Stimulated activated CD4-positive, alpha-beta T cell treated with anti-CD3 and anti-CD28 coated beads, Interleukin-1b, Interleukin-23, amount 100 ng/mL, for 1 hour (primary cell): ENCODE results near the gene MINPP1.
"Not testable (repeated sequence)": the region's sequence is repeated elsewhere in the genome, so short reads cannot be mapped to it uniquely, and the experiment has no call there.

ENCODE experiments used
- DNase-seq, 2 donors: peaks; one replicate each; pipeline ENCODE4 v3.0.0-alpha.2; 2020; ENCODE audit warnings: low read depth in 2 of 2

MINPP1 gene

GRCh38 chr10:87565010-87565409 is 60.3 kb downstream of the MINPP1 start:
- DNase-seq: no peak

GRCh38 chr10:87575851-87576250 is 71.2 kb downstream of the MINPP1 start:
- DNase-seq: no peak

- no peak for DNase-seq
Measured at GRCh38 chr10:87578160-87578841, 73.6 kb downstream of the MINPP1 start.

- DNase-seq: no peak
Measured at GRCh38 chr10:87578842-87579401, 74.2 kb downstream of the MINPP1 start.

GRCh38 chr10:87579563-87579962 is 74.9 kb downstream of the MINPP1 start:
- DNase-seq: no peak

- DNase-seq: no peak
Measured at GRCh38 chr10:87580016-87580415, 75.3 kb downstream of the MINPP1 start.

- no peak for DNase-seq
Measured at GRCh38 chr10:87585565-87586514, 81.1 kb downstream of the MINPP1 start.

- no peak for DNase-seq
Measured at GRCh38 chr10:87589645-87590051, 85.0 kb downstream of the MINPP1 start.

GRCh38 chr10:87590705-87591588 is 86.3 kb downstream of the MINPP1 start:
- no peak for DNase-seq

GRCh38 chr10:87591589-87591886 is 86.8 kb downstream of the MINPP1 start:
- DNase-seq: no peak

GRCh38 chr10:87592920-87593319 is 88.2 kb downstream of the MINPP1 start:
- not testable (repeated sequence) for DNase-seq

- DNase-seq: no peak
Measured at GRCh38 chr10:87593702-87594101, 89.0 kb downstream of the MINPP1 start.

- DNase-seq: no peak
Measured at GRCh38 chr10:87594181-87594580, 89.5 kb downstream of the MINPP1 start.

GRCh38 chr10:87594864-87595263 is 90.2 kb downstream of the MINPP1 start:
- no peak for DNase-seq

- DNase-seq: no peak
Measured at GRCh38 chr10:87596351-87596750, 91.7 kb downstream of the MINPP1 start.

- DNase-seq: no peak
Measured at GRCh38 chr10:87598700-87599099, 94.0 kb downstream of the MINPP1 start.

- no peak for DNase-seq
Measured at GRCh38 chr10:87600581-87600980, 95.9 kb downstream of the MINPP1 start.
